ENCODE data around the gene HDLBP.

DNA sequence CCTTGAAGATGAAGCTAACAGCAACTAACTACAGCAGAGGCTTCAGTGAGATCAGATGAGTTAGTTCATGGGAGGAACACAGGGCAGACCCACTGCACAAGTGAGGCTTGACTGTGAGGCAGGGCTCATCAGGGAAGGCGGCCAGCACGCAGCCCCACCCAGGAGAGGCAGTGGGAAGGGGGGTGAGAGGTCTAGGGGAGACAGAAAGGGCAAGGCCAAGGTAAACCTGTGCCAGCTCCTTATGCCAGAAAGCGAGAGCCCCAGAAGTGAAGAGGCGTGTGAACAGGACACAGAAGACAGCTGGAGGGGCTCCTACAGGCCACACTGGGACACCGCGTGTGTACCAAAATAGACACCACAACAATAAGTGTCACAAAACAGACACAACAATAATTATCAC lies 78.4 kb downstream of the HDLBP start:
- TF ChIP-seq, protein P1, sequence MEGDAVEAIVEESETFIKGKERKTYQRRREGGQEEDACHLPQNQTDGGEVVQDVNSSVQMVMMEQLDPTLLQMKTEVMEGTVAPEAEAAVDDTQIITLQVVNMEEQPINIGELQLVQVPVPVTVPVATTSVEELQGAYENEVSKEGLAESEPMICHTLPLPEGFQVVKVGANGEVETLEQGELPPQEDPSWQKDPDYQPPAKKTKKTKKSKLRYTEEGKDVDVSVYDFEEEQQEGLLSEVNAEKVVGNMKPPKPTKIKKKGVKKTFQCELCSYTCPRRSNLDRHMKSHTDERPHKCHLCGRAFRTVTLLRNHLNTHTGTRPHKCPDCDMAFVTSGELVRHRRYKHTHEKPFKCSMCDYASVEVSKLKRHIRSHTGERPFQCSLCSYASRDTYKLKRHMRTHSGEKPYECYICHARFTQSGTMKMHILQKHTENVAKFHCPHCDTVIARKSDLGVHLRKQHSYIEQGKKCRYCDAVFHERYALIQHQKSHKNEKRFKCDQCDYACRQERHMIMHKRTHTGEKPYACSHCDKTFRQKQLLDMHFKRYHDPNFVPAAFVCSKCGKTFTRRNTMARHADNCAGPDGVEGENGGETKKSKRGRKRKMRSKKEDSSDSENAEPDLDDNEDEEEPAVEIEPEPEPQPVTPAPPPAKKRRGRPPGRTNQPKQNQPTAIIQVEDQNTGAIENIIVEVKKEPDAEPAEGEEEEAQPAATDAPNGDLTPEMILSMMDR (IDR thresholded peaks at IDR 0.05): no peak
- TF ChIP-seq POLR2A (IDR thresholded peaks at IDR 0.05) (no peak), POLR2AphosphoS5 (IDR thresholded peaks at IDR 0.05; ENCODE audit: insufficient read depth in 1 of 2, low read depth in 1 of 2) (no peak)
